Effector memory CD4-positive, alpha-beta T cell (primary cell): ENCODE measurements around the gene PADI2.

ENCODE experiments used
- DNase-seq, 3 donors: peaks; one replicate each; pipeline ENCODE4 v3.0.0-alpha.2; 2020
- H3K27ac ChIP-seq: 2 replicates; pipeline ENCODE4 v1.7.0; 2013; ENCODE audit warnings: mild to moderate bottlenecking, low read length, moderate library complexity; ENCODE audit not compliant: insufficient read depth, poor library complexity, severe bottlenecking
- H3K27me3 ChIP-seq: replicated peaks from 2 replicates; pipeline ENCODE4 v1.7.0; 2013; ENCODE audit warnings: mild to moderate bottlenecking, low read length; ENCODE audit not compliant: insufficient read depth, control insufficient read depth, poor library complexity, severe bottlenecking
- H3K36me3 ChIP-seq: 2 replicates; pipeline ENCODE4 v1.7.0; 2013; ENCODE audit warnings: mild to moderate bottlenecking, low read length, moderate library complexity; ENCODE audit not compliant: control insufficient read depth, insufficient read depth
- H3K4me1 ChIP-seq: 2 replicates; pipeline ENCODE4 v1.7.0; 2013; ENCODE audit warnings: low read length, mild to moderate bottlenecking; ENCODE audit not compliant: control insufficient read depth, insufficient read depth, poor library complexity, severe bottlenecking
- H3K4me3 ChIP-seq: 2 replicates; pipeline ENCODE4 v1.7.0; 2013; ENCODE audit warnings: low read length, low read depth, mild to moderate bottlenecking; ENCODE audit not compliant: insufficient read depth, poor library complexity, severe bottlenecking
- H3K9me3 ChIP-seq: 2 replicates; pipeline ENCODE4 v1.7.0; 2013; ENCODE audit warnings: mild to moderate bottlenecking, low read length, moderate library complexity; ENCODE audit not compliant: control insufficient read depth
- total RNA-seq, 3 donors: gene quantifications; one replicate each; lab custom pipeline; 2026; lab: John Stamatoyannopoulos, UW

PADI2 gene
- 0 to 0.19 (median 0) reads per million in 3 donors for total RNA-seq

GRCh38 chr1:17119076-17119772, at the start of gene PADI2:
TSS of gene PADI2 (minus strand) at chr1:17119451. CDS start at chr1:17119371, 80 bp downstream.
- Histone ChIP-seq H3K27ac (no peak within 1 kb of the TSS), H3K9me3 (no peaks in the 10 kb centered on the region), H3K4me1 (peaks cover 13% of the 10 kb centered on the region), H3K36me3 (no peaks in the 10 kb centered on the region), H3K27me3 (peaks cover 24% of the 10 kb centered on the region), H3K4me3 (peak within 1 kb of the TSS; percentile 17)
- peak in 2 of 3 donors; percentile 8 to 15 for DNase-seq

DNA sequence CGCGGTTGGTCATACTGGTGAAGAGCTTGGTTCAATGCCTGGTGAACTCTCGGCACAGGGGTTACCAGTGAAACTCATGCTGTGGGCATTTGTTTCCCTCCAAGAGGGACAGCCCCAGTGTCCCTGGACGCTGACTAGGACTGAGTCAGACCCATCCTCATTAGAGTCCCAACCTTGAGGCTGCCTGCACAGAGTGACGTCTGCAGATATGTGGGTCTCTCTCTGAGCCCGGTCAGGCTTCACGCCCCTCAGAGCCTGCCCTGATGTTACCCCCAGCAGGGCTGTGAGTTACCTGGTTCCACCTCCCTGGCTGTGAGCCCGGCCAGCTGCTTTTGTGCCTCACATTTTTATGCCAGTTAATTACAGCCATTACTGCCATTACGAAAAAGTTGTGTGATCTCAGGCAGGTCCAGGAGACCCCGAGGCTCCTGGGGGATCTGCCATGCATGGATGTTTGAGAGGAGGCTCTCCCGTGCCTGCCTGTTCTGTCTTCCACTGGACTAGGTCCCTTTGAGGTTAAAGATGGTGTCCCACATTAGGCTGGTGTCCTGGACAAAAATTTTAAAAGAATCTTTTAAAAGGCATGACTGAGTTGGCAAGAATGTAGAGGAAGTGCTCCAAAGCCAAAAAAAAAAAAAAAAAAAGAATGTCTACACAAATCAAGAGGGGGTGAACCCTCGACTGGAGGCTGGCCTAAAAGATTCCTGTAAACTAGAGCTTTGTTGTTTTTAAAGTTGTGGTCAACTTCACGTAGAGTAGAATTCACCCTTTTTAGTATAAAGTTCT, 49.0 kb upstream of the PADI2 start:
- H3K4me3 ChIP-seq: no peak overlapping the region
- H3K9me3 ChIP-seq: no peaks in the 10 kb centered on the region
- DNase-seq: no peak
- H3K27me3 ChIP-seq: no peaks in the 10 kb centered on the region
- H3K36me3 ChIP-seq: no peaks in the 10 kb centered on the region
- H3K27ac ChIP-seq: no peak overlapping the region
- H3K4me1 ChIP-seq: no peaks in the 10 kb centered on the region

DNA sequence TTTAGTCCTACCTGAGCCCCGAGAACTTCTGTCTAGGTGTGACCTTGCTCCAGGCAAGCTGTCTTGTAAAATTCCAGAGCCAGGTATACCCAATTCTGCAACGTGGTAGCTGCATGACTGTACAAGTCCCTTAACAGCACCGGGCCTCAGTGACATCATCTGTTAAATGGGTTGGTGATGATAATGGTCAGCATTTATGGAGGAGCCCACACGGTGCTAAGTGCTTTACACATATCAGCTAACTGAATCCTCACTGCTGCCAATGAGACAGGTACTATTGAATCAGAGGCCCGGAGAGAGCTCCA, 48.5 kb upstream of the PADI2 start:
- no peak overlapping the region for H3K4me3 ChIP-seq
- H3K9me3 ChIP-seq: no peaks in the 10 kb centered on the region
- no peaks in the 10 kb centered on the region for H3K27me3 ChIP-seq
- H3K36me3 ChIP-seq: no peaks in the 10 kb centered on the region
- DNase-seq: no peak
- no peaks in the 10 kb centered on the region for H3K4me1 ChIP-seq
- H3K27ac ChIP-seq: no peak overlapping the region

DNA sequence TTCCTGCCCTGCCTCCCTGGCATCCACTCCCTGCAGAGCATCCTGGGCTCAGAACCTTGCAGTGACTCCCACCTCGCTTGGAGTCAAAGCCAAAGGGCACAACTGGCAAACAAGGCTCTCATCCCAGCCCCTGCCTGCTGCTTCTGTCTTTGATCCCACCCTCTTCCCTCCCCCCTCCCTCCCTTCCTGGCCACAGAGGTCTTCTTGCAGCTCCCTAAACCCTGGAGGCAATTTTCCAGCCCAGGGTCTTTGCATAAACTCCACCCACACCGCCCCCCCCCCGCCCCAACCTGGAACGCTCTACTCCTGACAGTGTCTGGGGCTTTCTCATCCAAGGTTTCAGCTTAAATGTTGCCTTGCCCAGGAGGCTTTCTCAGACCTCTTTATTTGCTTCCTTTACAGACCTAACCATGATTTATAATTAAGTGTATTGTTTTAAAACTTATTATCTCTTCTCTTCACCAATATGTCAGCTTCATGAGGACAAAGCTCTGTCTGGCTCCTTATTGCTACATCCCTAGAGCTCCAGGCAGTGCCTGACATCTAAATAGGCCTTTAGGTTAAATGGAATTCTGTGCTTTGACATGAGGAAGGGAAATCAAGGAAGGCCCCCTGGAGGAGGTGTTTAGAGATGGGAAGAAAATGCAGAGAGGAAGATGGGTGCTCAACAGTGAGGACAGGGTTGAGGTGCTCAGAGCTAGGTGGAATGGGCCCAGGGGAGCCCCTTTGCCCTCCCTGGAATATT, 48.0 kb upstream of the PADI2 start:
- no peak for DNase-seq
- Histone ChIP-seq H3K4me3 (no peak overlapping the region), H3K9me3 (no peaks in the 10 kb centered on the region), H3K27ac (no peak overlapping the region), H3K36me3 (no peaks in the 10 kb centered on the region), H3K27me3 (no peaks in the 10 kb centered on the region), H3K4me1 (no peaks in the 10 kb centered on the region)

GRCh38 chr1:17165823-17166222, 46.6 kb upstream of the PADI2 start:
- H3K27ac ChIP-seq: no peak overlapping the region
- no peak for DNase-seq
- no peak overlapping the region for H3K4me3 ChIP-seq
- no peaks in the 10 kb centered on the region for H3K27me3 ChIP-seq
- H3K9me3 ChIP-seq: no peaks in the 10 kb centered on the region
- H3K36me3 ChIP-seq: no peaks in the 10 kb centered on the region
- no peaks in the 10 kb centered on the region for H3K4me1 ChIP-seq

DNA sequence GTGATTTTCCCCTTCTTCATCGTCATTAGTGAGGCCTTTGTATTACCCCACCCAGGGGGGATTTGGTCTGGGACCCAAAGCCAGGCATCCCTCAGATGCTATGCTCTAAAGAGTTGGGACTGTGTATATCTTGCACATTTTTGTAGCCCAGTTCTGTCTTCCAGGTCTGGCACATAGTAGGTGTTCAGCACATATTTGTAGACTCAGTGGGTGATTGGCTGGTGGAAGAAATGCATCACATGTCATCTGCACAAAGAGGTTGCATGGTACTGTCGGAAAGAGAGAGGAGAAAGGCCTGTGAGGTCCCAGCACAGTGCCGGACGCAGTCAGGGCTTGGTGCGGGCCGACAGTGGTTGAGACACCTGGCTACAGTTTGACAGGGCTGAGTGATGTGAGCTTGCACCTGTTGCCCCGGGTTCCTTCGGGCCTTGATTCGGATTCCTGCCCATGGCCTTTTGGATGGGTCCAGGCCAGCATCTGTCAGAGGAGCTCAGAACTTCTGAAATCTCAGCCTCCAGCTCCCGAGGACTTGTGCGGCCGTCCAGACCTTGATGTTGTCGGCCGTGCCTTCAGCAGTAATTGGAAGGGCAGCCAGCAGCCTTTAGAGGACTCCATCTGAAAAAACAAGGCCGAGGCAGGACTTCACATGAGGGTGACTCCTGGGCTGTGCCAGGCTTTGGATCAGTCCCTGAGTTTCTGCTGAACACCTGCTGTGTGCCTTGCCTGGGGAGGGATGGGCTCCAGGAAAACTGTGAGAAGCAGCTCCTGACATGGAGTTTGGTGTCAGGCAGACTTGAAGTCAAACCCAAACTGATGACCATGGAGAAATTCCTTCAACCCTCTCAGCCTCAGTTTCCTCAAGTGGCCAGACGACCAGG, 44.8 kb upstream of the PADI2 start:
- no peaks in the 10 kb centered on the region for H3K4me1 ChIP-seq
- no peak for DNase-seq

DNA sequence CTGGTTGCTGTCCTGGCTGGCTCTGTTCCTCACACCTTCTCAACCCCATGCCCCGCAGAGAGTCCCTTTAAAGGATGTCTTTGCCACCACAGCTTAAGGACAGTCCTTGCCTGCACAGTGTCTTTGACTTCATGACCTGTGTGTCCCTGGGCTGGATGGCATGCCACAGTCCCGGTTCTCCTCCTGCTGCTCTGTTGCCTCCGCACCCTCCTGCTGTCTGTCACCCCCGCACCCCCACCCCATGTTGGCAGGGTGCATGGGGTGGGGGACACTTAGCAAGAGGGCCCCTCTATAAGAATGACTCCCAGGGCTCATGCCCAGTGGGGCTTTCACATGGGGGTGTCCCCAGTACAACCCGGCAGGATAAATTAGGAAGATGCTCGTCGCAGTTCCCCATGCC, 44.1 kb upstream of the PADI2 start:
- Histone ChIP-seq H3K27me3 (no peaks in the 10 kb centered on the region), H3K4me1 (no peaks in the 10 kb centered on the region), H3K4me3 (no peak overlapping the region), H3K27ac (no peak overlapping the region), H3K36me3 (no peaks in the 10 kb centered on the region), H3K9me3 (no peaks in the 10 kb centered on the region)
- no peak for DNase-seq

More for the DNA sequence above, 44.8 kb upstream of the PADI2 start:
- Histone ChIP-seq H3K9me3 (no peaks in the 10 kb centered on the region), H3K27ac (no peak overlapping the region), H3K36me3 (no peaks in the 10 kb centered on the region), H3K27me3 (no peaks in the 10 kb centered on the region), H3K4me3 (no peak overlapping the region)

GRCh38 chr1:17162941-17163340, 43.7 kb upstream of the PADI2 start:
- no peaks in the 10 kb centered on the region for H3K27me3 ChIP-seq
- H3K27ac ChIP-seq: no peak overlapping the region
- no peaks in the 10 kb centered on the region for H3K36me3 ChIP-seq
- no peaks in the 10 kb centered on the region for H3K9me3 ChIP-seq
- no peak for DNase-seq
- H3K4me1 ChIP-seq: no peaks in the 10 kb centered on the region
- H3K4me3 ChIP-seq: no peak overlapping the region

DNA sequence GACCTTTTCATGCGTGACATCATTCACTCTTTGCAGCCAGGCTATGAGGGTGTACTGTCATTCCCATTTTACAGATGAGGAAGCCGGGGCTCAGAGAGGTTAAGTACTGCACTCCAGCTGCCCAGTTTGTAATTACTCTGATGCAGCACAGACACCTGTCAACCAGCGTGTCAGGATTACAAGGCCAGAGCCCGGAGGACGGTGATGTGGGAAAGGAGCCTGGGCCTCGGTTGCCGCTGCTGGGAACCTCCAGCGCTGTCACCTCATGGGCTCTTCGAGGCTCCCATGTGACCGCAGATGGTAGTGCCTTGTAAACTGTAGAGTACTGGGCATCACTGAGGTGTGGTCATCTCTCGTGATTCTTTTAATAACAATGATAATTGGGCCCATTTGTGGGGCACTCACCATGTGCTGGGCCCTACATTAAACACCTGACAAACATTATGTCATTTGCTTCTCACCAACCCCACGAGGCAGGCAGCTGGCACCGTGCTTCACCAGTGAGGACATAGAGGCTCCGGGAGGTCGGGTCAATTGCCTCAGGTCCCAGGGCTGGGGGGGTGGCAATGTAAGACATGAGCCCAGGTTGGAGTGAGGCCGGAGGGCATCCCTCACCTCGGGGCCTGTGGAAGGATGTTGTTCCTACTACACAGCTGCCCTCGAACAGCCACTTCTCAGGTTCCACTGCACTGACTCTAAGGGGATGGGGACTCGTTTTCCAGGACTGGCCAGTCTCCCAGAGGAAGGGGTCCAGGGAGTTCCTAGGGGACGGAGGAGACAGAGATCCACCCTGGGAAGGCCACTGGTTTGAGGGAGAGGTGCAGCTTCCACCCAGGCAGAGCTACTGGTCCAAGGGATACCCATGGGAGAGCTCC, 42.9 kb upstream of the PADI2 start:
- no peak for DNase-seq
- Histone ChIP-seq H3K27me3 (no peaks in the 10 kb centered on the region), H3K36me3 (no peaks in the 10 kb centered on the region), H3K9me3 (no peaks in the 10 kb centered on the region), H3K4me3 (no peak overlapping the region), H3K27ac (no peak overlapping the region), H3K4me1 (no peaks in the 10 kb centered on the region)
